ENCODE results near the gene UBE2B. TPM values are rescaled to one million over a fixed set of nuclear protein-coding genes. Genes with fewer than 3 reads are reported as not detected.

Gene UBE2B
- total and polyA plus RNA-seq, 12 donors = 98.9 to 260 (median 223) TPM

DNA sequence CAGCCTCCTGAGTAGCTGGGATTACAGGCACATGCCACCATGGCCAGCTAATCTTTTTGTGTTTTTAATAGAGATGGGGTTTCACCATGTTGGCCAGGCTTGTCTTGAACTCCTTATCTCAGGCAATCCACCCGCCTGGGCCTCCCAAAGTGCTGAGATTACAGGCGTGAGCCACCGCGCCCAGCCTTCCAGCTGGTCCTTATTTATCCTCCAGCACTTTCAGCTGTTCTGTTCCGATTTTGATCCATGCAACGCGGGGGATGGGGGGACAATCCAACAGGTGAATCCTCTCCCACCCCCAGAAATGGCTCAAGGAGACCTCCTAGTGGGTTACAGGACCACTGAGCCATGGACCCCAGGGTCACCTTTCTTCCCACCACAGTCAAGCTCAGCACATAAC is 55.0 kb downstream of the UBE2B start:
- no peak for DNase-seq
- no peaks in the 10 kb centered on the region for H3K36me3 ChIP-seq
- TF ChIP-seq, protein P1, sequence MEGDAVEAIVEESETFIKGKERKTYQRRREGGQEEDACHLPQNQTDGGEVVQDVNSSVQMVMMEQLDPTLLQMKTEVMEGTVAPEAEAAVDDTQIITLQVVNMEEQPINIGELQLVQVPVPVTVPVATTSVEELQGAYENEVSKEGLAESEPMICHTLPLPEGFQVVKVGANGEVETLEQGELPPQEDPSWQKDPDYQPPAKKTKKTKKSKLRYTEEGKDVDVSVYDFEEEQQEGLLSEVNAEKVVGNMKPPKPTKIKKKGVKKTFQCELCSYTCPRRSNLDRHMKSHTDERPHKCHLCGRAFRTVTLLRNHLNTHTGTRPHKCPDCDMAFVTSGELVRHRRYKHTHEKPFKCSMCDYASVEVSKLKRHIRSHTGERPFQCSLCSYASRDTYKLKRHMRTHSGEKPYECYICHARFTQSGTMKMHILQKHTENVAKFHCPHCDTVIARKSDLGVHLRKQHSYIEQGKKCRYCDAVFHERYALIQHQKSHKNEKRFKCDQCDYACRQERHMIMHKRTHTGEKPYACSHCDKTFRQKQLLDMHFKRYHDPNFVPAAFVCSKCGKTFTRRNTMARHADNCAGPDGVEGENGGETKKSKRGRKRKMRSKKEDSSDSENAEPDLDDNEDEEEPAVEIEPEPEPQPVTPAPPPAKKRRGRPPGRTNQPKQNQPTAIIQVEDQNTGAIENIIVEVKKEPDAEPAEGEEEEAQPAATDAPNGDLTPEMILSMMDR (IDR thresholded peaks at IDR 0.05) = no peak
- no peak overlapping the region for H3K27ac ChIP-seq
- H3K27me3 ChIP-seq = no peaks in the 10 kb centered on the region
- H3K9me3 ChIP-seq = no peaks in the 10 kb centered on the region
- ATAC-seq = no peak
- no peak overlapping the region for H3K4me3 ChIP-seq
- intact Hi-C loops (cut with DNase I) = no loop called here
- WGBS, 2 donors = 81 to 84% methylated on average over 7 of the region's 7 CpGs
- no peaks in the 10 kb centered on the region for H3K4me1 ChIP-seq

DNA sequence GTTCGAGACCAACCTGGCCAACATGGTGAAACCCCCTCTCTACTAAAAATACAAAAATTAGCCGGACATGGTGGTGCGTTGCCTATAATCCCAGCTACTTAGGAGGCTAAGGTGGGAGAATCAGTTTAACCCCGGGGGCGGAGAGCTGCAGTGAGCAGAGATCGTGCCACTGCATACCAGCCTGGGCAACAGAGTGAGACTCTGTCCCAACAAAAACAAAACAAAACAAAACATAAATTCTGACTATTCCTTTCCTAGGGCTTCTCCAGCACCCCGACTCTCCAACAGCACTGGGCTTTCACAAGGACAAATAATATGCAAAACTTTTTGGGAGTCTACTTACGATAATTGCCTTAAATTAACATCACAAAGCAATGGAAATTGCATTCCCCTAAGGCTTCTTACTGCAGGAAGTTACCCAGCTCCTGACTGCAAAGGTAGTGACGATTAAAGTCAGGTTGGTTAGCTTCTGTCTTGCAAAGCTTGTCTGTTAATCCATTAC is 56.2 kb downstream of the UBE2B start:
- no peak overlapping the region for H3K27ac ChIP-seq
- no peaks in the 10 kb centered on the region for H3K9me3 ChIP-seq
- TF ChIP-seq, protein P1 (IDR thresholded peaks at IDR 0.05) = no peak
- H3K36me3 ChIP-seq = no peaks in the 10 kb centered on the region
- H3K4me1 ChIP-seq = no peaks in the 10 kb centered on the region
- 59 to 64% methylated on average over 9 of the region's 9 CpGs for WGBS, 2 donors
- intact Hi-C loops (cut with DNase I) = no loop called here
- H3K4me3 ChIP-seq = no peak overlapping the region
- ATAC-seq (no peak), DNase-seq (no peak)
- no peaks in the 10 kb centered on the region for H3K27me3 ChIP-seq

DNA sequence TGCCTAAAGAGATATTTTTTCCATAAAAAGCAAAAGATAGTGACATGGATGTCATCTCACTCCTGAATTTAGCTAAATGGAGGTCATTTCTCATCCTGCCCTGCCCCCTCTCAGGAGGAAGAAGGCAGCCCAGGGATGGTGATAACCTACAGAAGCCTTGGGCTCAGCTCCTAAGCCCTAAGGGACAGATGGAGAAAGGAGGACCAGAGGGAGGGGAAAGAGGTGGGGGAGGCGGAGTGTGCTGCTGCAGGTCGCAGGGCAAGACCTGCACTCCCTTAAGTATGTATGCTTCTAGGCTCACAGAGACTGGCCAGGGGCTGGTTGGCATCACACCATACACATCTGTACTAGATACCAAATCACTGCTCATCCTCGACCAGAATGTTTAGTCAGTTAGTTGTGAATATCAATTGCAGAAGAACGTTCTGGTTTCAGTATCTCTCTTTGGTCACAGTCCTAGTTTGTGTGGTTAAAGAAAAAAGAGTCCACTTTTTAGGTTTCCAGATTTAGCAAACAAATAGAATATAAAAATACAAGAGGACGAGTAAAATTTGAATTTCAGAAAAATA is 58.7 kb downstream of the UBE2B start:
- WGBS, 2 donors = 56 to 65% methylated on average over 5 of the region's 5 CpGs
- Histone ChIP-seq H3K9me3 (no peaks in the 10 kb centered on the region), H3K36me3 (no peaks in the 10 kb centered on the region), H3K27ac (no peak overlapping the region), H3K4me3 (no peak overlapping the region), H3K4me1 (no peaks in the 10 kb centered on the region), H3K27me3 (no peaks in the 10 kb centered on the region)
- TF ChIP-seq, protein P1 (IDR thresholded peaks at IDR 0.05) = no peak
- DNase-seq (no peak), ATAC-seq (no peak)
- intact Hi-C loops (cut with DNase I) = no loop called here

DNA sequence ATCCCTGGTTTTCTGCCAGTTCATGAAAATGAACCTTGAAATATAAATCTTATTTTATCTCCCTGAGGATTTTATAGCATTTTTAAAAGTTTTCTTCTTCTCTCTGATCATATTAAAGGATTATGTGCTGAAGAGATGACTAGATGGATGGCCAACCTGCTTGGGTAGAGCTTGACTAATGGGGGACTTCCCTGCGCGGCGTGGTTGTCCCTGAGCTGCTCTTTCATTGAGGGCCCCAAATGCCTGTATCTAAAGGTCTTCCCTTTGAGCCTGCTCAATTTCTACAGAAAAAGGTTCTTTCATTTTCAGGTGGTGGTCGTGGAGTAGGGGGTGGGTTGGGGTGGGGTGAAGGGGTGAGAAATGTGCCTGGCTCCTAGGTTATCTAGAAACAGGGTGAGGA is 60.8 kb downstream of the UBE2B start:
- WGBS, 2 donors = 77 to 91% methylated on average over 4 of the region's 4 CpGs
- H3K4me1 ChIP-seq = peaks cover 4 to 12% (median 11%) of the 10 kb centered on the region in 9 donors
- H3K36me3 ChIP-seq = no peaks in the 10 kb centered on the region
- no peak overlapping the region for H3K4me3 ChIP-seq
- intact Hi-C loops (cut with DNase I) = no loop called here
- no peaks in the 10 kb centered on the region for H3K9me3 ChIP-seq
- TF ChIP-seq, protein P1 (IDR thresholded peaks at IDR 0.05) = no peak
- ATAC-seq (no peak), DNase-seq (no peak)
- H3K27ac ChIP-seq = no peak overlapping the region
- no peaks in the 10 kb centered on the region for H3K27me3 ChIP-seq
